HG02588 (cell line): ENCODE data around the gene GPN3.
"Not testable (repeated sequence)": the region's sequence is repeated elsewhere in the genome, so short reads cannot be mapped to it uniquely, and the experiment has no call there.

ENCODE experiments used
- ATAC-seq: cut with Tn5 transposase; IDR thresholded peaks from one replicate; pipeline ENCODE4 v1.9.1; 2021; ENCODE audit warnings: mild to moderate bottlenecking, moderate library complexity; ENCODE audit not compliant: unreplicated experiment

Gene GPN3

GRCh38 chr12:110468214-110469048, at the start of gene GPN3, which contains the start of gene FAM216A:
GPN3 (minus strand) TSS chr12:110468257; CDS start chr12:110468203, 54 bp downstream.
FAM216A (plus strand) TSS chr12:110468845; CDS start chr12:110468876, 31 bp downstream.
- peak; percentile 71 for ATAC-seq

- ATAC-seq = no peak
Observed at GRCh38 chr12:110516995-110517394, 48.9 kb upstream of the GPN3 start.

GRCh38 chr12:110514363-110514762, 46.3 kb upstream of the GPN3 start:
- no peak for ATAC-seq

- no peak for ATAC-seq
Observed at GRCh38 chr12:110513842-110514241, 45.8 kb upstream of the GPN3 start.

GRCh38 chr12:110508071-110508586, 40.1 kb upstream of the GPN3 start:
- ATAC-seq = no peak

GRCh38 chr12:110505332-110505731, 37.3 kb upstream of the GPN3 start:
- no peak for ATAC-seq

- ATAC-seq = no peak
Observed at GRCh38 chr12:110503432-110503831, 35.4 kb upstream of the GPN3 start.

- peak; percentile 92 for ATAC-seq
Observed at GRCh38 chr12:110501752-110502738, 34.0 kb upstream of the GPN3 start, which contains the start of the genes RAD9B and VPS29. RAD9B (plus strand) TSS chr12:110502331; CDS start chr12:110502338, 7 bp downstream. VPS29 (minus strand) TSS chr12:110502111; CDS start chr12:110502051, 60 bp downstream.

- ATAC-seq = no peak
Observed at GRCh38 chr12:110501399-110501751, 33.3 kb upstream of the GPN3 start.

GRCh38 chr12:110498984-110499706, 31.1 kb upstream of the GPN3 start:
- ATAC-seq = no peak

- no peak for ATAC-seq
Observed at GRCh38 chr12:110475426-110475825, 7.4 kb upstream of the GPN3 start.

- no peak for ATAC-seq
Observed at GRCh38 chr12:110467847-110468213, 227 bp downstream of the GPN3 start.

GRCh38 chr12:110466791-110467190, 1.3 kb downstream of the GPN3 start:
- ATAC-seq = no peak

- not testable (repeated sequence) for ATAC-seq
Observed at GRCh38 chr12:110465765-110466164, 2.3 kb downstream of the GPN3 start.

GRCh38 chr12:110465024-110465423, 3.0 kb downstream of the GPN3 start:
- no peak for ATAC-seq

- not testable (repeated sequence) for ATAC-seq
Observed at GRCh38 chr12:110461189-110461588, 6.9 kb downstream of the GPN3 start.

GRCh38 chr12:110458756-110459155, 9.3 kb downstream of the GPN3 start:
- no peak for ATAC-seq

- no peak for ATAC-seq
Observed at GRCh38 chr12:110453569-110454296, 14.3 kb downstream of the GPN3 start.

- ATAC-seq = no peak
Observed at GRCh38 chr12:110451263-110451662, 16.8 kb downstream of the GPN3 start.
